ENCODE measurements around the gene PGLYRP2.

DNA sequence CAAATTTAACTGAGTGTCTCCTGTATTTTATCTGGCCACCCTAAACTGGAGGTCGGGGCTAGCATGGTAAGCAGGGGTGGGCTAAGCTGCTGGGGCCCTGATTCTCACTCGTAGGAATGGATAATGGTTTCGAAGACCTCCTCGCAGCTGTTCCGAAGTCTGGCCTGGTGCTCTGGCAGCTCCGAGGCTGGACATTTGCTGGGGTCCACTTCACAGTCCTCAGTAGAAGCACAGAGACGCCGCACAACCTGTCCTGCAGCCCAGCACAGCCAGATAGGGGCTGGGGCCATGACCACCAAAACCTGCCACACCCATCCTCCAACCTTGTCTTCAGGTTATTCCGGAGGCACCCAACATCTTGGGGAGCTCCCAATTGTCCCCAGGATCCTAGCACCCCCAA is 23.3 kb downstream of the PGLYRP2 start:
- TF ChIP-seq, protein P1, sequence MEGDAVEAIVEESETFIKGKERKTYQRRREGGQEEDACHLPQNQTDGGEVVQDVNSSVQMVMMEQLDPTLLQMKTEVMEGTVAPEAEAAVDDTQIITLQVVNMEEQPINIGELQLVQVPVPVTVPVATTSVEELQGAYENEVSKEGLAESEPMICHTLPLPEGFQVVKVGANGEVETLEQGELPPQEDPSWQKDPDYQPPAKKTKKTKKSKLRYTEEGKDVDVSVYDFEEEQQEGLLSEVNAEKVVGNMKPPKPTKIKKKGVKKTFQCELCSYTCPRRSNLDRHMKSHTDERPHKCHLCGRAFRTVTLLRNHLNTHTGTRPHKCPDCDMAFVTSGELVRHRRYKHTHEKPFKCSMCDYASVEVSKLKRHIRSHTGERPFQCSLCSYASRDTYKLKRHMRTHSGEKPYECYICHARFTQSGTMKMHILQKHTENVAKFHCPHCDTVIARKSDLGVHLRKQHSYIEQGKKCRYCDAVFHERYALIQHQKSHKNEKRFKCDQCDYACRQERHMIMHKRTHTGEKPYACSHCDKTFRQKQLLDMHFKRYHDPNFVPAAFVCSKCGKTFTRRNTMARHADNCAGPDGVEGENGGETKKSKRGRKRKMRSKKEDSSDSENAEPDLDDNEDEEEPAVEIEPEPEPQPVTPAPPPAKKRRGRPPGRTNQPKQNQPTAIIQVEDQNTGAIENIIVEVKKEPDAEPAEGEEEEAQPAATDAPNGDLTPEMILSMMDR (IDR thresholded peaks at IDR 0.05): no peak
- no peak for TF ChIP-seq POLR2AphosphoS5 (IDR thresholded peaks at IDR 0.05)

Measured in prostate gland (tissue), 2 donors.